ENCODE data around the gene RELL2.
A peak's percentile ranks its signal among the peaks of the same experiment; 100 is the strongest.

The RELL2 gene

DNA sequence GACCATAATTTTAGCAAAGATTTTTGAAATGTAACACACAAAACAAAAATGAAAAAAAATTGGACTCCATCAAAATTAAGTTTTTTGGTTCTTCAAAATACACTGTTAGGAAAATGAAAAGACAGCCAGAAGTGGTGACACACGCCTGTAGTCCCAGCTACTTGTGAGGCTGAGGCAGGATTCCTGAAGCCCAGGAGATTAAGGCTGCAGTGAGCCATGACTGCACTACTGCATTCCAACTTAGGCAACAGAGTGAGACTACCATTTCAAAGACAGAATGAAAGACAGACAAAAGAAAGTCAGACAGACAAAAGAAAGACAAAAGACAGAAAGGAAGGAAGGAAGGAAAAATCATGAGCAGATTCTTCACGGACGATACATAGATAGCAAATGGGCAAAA, 25.5 kb upstream of the RELL2 start:
- TF ChIP-seq POLR2A (IDR thresholded peaks at IDR 0.05; ENCODE audit: low read depth, low read length) = no peak

DNA sequence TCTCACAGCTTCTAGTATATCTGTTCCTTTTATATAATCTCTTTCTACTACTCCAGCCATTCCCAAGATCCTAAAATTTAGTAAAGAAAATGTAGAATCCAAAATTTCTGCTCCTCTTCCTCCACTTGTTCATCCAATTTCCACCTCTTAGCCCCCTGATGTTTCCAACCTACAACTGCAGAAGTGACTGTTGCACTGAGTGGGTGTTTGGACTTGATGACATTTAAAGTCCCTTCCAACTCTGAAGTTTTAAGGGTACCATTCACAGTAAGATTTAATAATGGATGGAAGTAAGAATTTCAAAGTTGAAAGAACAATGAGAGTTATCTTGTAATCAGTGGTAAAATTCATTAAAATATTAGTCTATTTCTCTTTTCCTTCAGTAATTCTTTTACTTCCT, 23.5 kb upstream of the RELL2 start:
- TF ChIP-seq POLR2A (IDR thresholded peaks at IDR 0.05; ENCODE audit: low read depth, low read length) = no peak
- DNase-seq (ENCODE audit: insufficient read length, low spot score) (no peak), FAIRE-seq (no peak)

More for the DNA sequence above, 25.5 kb upstream of the RELL2 start:
- FAIRE-seq = no peak
- DNase-seq (ENCODE audit: insufficient read length, low spot score) = no peak

DNA sequence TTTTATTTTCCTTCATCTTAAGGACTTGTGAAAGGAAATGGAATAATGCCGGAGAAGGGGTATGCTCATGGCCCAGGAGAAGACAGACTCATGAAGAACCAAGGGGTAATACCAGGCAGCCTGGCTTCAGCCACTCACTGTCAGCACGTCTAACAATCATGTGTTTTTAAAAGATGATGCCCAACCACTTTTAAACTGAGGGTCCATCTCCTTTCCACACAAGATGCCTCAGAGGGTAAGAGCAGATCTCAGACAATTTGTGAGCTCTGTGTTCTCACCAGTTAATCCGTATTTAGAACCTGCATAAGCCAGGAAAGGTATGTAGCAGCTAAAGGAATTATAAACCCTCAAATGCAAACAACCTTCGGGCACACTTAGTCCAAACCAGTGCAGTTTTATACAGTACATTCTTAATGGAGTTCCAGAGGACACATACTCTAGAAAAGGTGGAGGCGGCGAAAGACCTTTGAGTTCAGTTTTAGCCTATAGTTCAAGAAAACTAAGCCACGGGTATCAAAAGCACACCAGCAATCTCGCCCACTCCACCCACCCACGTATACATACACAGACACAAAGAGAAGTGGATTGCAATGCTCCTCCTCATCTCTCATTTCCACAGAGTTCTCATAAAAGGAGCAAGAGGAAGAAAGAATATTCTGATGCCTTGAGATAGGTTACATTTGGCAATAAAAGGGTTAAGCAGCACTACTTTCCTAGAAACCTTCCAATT, 20.6 kb upstream of the RELL2 start:
- no peak for TF ChIP-seq POLR2A (IDR thresholded peaks at IDR 0.05; ENCODE audit: low read depth, low read length)
- no peak for FAIRE-seq
- no peak for DNase-seq (ENCODE audit: insufficient read length, low spot score)

DNA sequence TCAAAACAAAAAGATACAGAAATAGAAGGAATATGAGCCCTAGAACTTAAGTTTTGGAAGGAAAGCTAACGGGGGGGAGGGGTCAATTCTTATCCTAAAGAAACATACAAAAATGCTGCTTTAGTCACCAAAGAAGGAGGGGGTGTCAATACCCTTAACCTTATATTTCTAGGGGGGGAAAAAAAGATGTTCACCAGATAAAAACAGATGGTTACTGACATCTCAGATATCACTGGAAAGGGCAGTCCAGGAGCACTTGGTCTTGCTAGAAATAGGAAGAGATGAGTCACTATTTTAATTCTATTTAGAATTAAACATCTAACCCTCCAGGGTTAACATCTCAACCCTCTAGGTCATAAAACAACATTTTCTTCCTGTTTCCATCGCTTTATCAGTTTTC, 19.7 kb upstream of the RELL2 start:
- no peak for TF ChIP-seq POLR2A (IDR thresholded peaks at IDR 0.05; ENCODE audit: low read depth, low read length)
- FAIRE-seq (no peak), DNase-seq (ENCODE audit: insufficient read length, low spot score) (no peak)

DNA sequence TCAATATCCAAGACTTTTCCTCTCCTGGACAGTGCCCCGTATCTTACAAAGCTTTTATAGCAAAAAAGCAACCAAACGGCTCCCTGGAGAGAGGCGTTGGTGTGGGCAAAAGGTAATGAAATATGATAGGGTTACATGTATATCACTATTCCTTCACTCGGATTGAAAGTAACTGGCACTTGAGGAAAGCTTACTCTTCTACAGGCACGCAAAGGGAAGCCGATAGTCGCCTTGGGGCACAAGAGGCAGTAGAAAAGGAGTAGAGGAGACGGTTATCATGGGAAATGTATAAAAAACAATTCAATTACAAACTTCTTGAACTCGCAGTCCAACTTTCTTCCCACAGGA, 19.1 kb upstream of the RELL2 start:
- TF ChIP-seq POLR2A (IDR thresholded peaks at IDR 0.05; ENCODE audit: low read depth, low read length) = no peak
- FAIRE-seq (no peak), DNase-seq (ENCODE audit: insufficient read length, low spot score) (no peak)

DNA sequence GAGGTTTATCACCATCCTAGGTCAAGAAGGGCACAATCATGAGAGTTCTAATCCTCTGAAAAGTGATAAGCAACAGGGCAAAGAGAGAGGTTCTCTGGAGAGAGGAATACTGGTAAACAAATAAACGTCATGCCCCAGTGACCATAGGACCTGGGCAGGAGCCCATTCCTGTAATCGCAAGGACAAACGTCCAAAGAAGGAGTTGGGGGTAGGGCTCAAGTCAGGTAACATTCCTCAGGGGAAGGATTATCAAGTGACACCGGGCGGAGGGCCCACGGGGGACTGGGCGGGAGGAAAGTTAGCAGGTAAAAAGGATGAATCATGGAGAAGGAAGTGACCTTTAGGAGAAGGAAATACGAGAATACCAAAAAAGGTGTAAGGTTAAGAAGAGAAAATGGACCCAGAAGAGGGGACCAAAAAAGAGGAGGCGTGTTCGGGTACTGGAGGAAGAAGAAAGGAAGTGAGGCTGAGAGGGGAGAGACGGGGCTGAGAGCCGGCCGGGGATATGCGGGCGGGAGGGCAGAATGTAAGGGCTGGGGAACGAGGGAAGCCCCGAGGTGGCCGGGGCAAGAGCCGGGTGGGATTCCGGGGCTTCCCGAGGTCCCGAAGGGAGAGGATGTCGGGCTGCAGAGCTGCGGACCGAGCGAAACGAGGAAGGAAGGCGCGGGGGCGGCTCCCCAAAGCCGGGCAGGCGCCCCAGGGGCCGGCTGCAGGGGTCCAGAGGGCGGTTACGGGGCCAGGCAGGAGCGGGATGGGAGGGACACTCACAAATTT, 18.6 kb upstream of the RELL2 start:
- FAIRE-seq (no peak), DNase-seq (ENCODE audit: insufficient read length, low spot score) (peak; percentile 41)
- TF ChIP-seq POLR2A (IDR thresholded peaks at IDR 0.05; ENCODE audit: low read depth, low read length) = no peak

DNA sequence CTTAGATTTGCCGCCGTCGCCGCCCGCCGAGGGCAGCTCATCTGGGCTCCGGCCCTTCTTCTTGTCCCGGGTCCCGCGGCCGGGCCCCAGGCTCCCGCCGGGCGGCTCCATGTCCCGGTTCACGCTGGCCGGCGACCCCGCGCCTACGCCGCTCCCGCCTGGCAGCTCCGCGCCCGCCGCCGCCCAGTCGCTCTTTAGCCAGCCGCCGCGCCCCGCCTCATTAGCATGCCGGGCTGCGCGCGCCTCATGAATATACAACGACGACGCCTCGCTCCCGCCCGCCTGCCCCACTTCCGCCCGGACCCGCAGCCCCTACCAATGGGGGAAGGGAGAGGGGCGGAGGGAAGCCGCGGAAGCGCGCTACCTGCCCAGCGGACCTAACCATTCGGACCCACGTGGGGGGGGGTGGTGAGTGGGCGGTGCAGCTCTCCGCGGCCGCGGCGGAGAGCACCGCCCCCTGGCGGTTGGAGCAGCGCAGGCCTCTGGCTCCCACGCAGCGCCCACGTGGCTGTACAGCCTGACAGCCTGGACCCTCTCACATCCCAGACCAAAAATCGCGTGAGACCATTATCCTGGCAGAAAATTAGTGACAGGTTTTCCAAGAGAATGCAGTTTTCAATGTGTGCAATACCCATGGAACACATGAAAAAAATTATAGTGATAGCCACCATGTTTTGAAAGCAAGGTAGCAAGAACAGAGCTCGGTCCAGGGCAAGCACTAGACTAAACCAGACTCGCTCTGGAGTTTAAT, 17.8 kb upstream of the RELL2 start, which contains the start of gene DIAPH1:
Gene DIAPH1 (minus strand): TSS at position 197 of the 751 bp plus-strand sequence. CDS start 86 bp downstream, at position 111.
- FAIRE-seq (peak; percentile 74), DNase-seq (ENCODE audit: insufficient read length, low spot score) (peak; percentile 88)
- peak; percentile 87 for TF ChIP-seq POLR2A (IDR thresholded peaks at IDR 0.05; ENCODE audit: low read depth, low read length)

DNA sequence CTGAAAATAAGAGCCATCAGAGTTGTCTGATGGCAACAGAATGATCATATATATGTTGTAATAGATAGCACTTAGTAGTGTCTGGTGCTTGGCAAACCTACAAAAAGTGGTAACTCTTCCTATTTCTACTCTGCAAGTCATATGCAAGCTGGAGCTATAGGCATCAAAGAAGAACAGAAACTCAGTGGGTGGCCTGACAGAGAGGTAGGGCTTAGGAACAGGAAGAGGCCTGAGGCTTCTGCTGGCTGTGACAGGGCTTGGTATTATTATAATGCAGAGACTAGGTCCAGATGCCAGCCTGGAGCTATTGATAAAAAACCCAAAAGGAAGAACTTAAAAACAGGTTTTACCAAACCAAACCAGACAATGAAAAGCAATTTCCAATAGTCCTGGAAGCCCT, 13.6 kb upstream of the RELL2 start:
- FAIRE-seq = no peak

DNA sequence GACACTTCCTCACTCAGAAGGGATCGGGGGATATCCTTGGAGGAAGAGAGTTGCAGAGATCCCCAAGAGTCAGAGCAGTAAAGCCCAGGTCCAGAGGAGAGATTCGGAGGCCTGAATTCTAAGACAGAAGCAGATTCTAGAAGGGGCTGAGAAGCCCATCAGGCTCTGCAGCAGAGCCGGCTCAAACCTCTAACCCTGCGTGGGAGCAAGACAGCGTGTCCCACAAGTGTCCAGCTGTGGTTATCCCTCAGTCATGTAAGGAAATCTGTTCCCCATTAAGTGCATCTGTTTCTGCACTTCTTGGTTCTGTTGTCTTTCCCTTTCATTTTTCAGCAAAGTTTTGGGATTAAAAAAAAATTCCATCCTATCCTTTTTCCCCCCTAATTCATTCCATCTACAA, 13.2 kb upstream of the RELL2 start:
- DNase-seq (ENCODE audit: insufficient read length, low spot score) = no peak
- TF ChIP-seq POLR2A (IDR thresholded peaks at IDR 0.05; ENCODE audit: low read depth, low read length) = no peak
- FAIRE-seq = no peak

More for the DNA sequence above, 13.6 kb upstream of the RELL2 start:
- no peak for TF ChIP-seq POLR2A (IDR thresholded peaks at IDR 0.05; ENCODE audit: low read depth, low read length)
- DNase-seq (ENCODE audit: insufficient read length, low spot score) = no peak

DNA sequence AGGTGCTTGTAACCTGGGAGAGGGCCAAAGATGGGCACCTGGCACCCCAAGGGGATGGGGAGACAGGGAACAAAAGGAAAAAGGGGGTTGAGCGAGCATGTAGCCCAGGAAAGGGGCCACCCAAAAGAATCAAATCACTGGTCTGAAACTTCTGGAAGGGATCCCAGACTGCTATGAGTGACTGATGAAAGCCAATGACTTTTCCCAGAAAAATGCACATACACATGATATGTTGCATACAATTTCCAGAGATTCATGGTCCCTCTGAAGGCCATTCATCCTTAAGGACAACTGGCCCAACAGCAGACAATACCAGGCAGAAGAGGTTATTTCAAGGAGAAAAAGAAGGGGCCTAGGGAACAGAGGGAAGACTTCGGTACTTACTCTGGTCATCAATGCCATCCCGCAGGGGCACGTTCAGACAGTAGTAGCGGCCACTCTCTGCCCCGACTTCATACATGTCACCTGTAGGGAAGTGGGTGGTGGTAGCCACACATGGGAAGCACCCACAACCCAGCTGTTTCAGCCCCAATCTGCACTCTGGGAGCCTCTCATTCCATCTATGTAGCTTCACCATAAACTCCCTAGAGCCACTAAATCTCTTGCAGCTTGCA, 8.5 kb upstream of the RELL2 start:
- DNase-seq (ENCODE audit: insufficient read length, low spot score) = no peak
- no peak for TF ChIP-seq POLR2A (IDR thresholded peaks at IDR 0.05; ENCODE audit: low read depth, low read length)
- no peak for FAIRE-seq

DNA sequence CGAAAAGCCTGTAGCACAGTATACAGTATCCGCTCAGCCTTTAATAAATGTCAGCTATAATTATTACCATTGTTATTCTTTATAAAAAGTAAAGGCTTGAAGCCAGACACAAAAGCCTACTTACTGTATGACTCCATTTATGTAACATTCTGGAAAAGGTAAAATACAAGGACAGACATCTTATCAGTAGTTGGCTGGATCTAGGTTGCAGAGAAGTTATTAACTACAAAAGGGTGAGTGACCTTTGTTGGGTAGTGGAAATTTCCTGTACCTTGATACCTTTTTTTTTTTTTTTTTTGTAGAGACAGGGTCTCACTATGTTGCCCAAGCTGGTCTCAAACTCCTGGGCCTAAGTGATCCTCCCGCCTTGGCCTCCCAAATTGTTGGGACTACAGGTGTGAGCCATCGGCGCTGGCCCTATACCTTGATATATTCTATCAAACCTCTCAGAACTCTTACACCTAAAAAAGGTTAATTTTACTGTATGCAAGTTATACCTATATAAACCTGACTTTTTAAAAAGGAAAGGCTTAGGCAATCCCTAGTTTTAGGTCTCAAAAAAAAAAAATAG, 6.1 kb upstream of the RELL2 start:
- no peak for FAIRE-seq
- TF ChIP-seq POLR2A (IDR thresholded peaks at IDR 0.05; ENCODE audit: low read depth, low read length) = no peak

DNA sequence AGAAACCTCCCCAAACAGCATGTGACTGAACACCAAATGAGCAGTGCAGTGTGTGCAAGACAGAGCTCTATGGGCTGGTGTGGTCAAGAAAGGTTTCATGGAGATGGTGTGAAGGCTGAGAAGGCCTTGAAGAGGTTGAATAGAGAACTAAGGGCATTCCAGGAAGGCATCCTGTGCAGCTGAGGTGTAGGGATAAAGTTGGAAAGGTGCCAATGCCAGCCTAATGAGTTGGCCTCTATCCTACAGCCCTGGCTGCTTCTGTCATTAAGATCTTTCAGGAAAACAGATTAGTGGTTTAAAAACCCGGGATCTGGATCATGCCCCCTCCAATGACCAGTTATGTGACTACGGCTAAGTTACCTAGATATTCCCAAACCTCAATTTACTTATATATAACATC, 4.1 kb upstream of the RELL2 start:
- no peak for DNase-seq (ENCODE audit: insufficient read length, low spot score)
- FAIRE-seq = no peak

More for the DNA sequence above, 6.1 kb upstream of the RELL2 start:
- no peak for DNase-seq (ENCODE audit: insufficient read length, low spot score)

DNA sequence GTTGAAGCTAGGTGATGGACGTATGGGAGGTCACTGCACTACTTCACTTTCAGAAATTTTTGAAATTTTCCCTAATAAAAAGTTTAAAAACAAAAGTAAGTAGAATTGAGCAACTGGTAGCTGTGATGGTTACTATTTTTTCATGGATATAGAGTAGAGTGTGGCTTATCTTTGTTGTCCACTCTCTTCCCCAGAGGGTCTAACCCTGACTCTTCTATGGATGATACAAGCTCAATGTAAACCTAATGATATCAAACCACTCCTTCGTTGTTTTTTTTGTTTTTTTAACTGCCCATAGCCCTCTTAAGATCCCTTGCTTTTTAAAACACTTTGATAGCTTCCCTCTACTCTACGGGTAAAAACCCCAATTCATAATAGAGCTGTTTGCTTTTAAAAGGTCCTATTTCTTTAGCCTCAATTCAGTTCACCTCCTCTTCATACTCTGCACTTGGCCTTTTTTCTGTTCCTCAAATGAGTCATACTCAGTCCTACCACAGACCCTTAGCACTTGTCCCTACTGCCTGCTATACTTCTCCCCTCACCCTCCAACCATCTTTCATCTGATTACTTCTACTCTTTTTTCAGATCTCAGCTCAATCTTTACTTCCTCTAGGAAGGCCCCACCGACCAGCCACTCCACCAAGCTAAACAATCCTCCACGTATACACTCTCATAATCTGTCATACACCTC, 2.8 kb upstream of the RELL2 start:
- no peak for DNase-seq (ENCODE audit: insufficient read length, low spot score)
- TF ChIP-seq POLR2A (IDR thresholded peaks at IDR 0.05; ENCODE audit: low read depth, low read length) = no peak
- no peak for FAIRE-seq

More for the DNA sequence above, 4.1 kb upstream of the RELL2 start:
- no peak for TF ChIP-seq POLR2A (IDR thresholded peaks at IDR 0.05; ENCODE audit: low read depth, low read length)
